GM18951 (cell line): ENCODE measurements around the gene CREBBP.

Experiments
- POLR2A ChIP-seq: IDR thresholded peaks from 4 replicates; pipeline ENCODE4 v1.6.1; 2011; ENCODE audit warnings: mild to moderate bottlenecking; ENCODE audit not compliant: insufficient read length, insufficient read depth; ENCODE audit errors: extremely low read depth
- in situ Hi-C: fragments of 300-500 bp; cut with MboI; formaldehyde crosslinking; loops from one replicate; pipeline ENCODE4 v1.12.0; 2022; ENCODE audit warnings: low sequenced_read_pairs, mixed read lengths, inconsistent platforms; ENCODE audit not compliant: unreplicated experiment

The CREBBP gene

GRCh38 chr16:3838600-3839401, 41.7 kb downstream of the CREBBP start:
- in situ Hi-C loops, result no loop called here
- no peak for TF ChIP-seq POLR2A

DNA sequence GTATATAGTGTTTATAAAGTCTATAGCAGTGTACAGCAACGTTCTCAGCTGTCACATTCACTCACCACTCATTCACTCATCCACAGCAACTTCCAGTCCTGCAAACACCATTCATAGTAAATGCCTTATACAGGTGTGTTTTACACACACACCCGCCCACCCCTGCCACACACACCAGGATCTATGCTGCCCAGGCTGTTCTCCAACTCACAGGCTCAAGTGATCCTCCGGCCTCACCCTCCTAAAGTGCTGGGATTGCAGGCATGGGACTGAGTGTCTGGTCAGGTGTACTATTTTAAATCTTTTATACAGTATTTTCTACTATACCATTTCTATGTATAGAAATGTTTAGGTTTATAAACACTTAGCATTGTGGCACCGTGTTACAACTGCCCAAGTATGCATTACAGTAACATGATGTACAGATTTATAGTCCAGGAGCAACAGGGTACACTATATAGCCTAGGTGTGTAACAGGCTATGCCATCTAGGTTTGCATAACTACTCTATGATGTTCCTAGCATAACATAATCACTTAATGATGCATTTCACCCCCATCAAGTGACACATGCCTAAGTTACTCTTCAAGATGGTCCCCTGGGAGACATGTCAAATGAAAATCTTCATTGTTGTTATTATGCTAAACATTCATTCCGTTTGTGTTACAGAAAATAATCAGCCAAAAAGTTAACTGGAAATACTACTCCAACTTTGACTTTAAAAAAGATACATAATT, 42.5 kb downstream of the CREBBP start:
- TF ChIP-seq POLR2A, result no peak
- in situ Hi-C loops, result no loop called here

- in situ Hi-C loops, result no loop called here
- no peak for TF ChIP-seq POLR2A
Observed at GRCh38 chr16:3836641-3837040, 43.9 kb downstream of the CREBBP start.

DNA sequence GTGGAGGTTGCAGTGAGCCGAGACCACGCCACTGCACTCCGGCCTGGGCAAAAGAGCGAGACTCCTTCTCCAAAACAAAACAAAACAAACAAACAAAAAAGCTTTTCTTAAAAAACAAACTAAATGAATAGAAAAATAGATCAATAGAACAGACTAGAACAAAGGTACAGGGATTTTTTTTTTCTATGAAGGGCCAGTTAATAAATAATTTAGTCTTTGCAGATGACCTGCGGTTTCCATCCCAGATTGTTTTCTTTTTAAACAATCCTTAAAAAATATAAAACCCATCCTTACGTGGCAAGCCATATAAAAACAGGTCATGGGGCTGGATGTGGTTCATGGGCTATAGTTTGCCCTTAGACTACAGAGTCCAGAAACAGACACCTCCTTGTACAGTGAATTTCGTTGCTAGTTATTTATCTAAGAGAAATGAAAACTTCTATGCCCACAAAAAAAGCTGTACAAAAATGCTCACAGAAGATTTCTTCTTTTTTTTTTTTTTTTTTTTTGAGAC, 45.4 kb downstream of the CREBBP start:
- no peak for TF ChIP-seq POLR2A
- in situ Hi-C loops, result no loop called here

DNA sequence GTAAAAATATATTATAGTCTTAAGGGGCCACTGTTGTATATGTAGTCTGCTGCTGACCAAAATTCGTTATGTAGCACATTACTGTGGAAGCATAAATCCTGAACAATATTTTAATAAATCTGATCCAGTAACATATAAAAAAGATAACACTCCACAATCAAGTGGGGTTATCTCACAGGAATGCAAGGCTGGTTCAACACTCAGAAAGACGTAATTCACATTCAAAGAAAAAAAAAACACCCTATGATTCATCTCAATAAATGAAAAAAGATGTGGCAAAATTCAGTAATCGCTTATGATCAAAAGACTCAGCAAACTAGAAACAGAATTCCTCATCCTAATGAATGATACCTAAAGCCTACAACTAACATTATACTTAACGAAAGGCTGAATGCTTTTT, 47.8 kb downstream of the CREBBP start:
- in situ Hi-C loops, result no loop called here
- no peak for TF ChIP-seq POLR2A

- in situ Hi-C loops, result no loop called here
- TF ChIP-seq POLR2A, result no peak
Observed at GRCh38 chr16:3830625-3831254, 49.8 kb downstream of the CREBBP start.

- in situ Hi-C loops, result no loop called here
- no peak for TF ChIP-seq POLR2A
Observed at GRCh38 chr16:3829631-3830536, 50.6 kb downstream of the CREBBP start.

GRCh38 chr16:3825940-3826339, 54.6 kb downstream of the CREBBP start:
- in situ Hi-C loops, result no loop called here
- no peak for TF ChIP-seq POLR2A

DNA sequence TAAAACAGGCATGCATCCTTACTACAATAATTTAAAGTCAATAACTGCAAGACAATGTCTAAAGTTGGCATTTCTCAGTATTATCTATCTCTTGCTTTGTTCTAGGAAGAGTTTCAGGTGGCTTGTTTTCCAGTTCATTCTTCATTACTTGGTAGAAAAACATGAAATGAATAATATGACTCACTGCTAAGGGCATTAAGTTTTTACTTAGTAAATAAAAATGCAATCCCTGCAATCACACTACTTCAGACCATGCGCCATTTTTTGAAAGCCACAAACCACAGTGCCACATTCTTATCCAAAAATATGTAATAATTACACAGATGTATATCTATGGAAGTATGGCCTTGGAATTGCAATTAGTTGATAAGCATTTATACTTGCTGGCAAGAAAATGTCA, 55.4 kb downstream of the CREBBP start:
- in situ Hi-C loops, result no loop called here
- no peak for TF ChIP-seq POLR2A

DNA sequence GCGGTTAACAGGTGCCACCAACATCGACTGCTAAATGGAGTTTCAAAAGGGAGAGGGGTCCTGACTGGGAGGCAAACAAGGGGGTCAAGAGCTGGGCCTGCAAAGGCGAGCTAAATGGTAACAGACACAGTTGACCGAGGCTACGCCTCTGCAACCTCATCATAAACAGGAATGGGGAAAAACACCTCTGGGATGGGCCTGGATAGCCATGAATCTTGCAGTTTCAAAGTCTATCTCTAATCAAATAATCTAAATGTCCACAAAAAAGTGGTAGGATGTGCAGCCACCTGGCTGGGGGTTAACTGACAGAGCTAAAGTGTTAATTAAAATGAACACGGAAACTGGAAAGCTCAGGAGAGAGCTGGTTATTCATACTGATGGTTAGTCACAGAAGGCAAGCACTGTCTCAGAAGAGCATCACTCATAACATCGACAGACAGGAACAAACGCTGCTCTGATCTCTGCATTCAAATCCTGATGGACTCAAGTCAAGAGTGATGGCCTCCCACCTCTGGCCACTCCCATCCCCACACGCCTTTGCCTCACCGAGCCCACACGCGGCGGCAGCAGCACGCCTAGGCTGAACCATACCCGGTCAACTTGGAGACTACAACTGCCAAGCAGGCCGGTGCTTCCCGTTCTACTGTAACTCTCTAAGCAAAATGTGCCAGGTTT, 56.3 kb downstream of the CREBBP start:
- in situ Hi-C loops, result no loop called here
- TF ChIP-seq POLR2A, result no peak

DNA sequence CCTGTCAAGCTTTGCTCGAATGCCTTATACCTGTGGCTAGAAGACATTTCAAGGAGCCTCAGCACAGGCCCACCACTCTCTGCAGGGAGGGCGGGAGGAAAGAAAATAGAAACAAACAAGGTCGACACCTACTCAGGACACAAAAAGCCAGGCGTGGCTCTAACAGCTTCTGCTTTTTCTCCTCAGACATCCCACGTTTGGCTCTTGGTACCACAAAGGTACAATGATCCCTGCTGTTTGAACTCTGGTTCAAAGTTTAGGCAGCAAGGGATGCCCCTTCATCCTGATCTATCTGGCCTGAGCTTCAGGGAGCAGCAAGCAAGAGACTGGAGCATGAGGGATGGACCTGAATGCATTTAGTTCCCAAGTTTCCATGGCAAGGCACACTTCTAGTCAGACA, 57.1 kb downstream of the CREBBP start:
- in situ Hi-C loops, result no loop called here
- TF ChIP-seq POLR2A, result no peak

GRCh38 chr16:3822366-3823045, 58.0 kb downstream of the CREBBP start:
- no peak for TF ChIP-seq POLR2A
- in situ Hi-C loops, result no loop called here

GRCh38 chr16:3821184-3821583, 59.3 kb downstream of the CREBBP start:
- TF ChIP-seq POLR2A, result no peak
- in situ Hi-C loops, result no loop called here
